ENCODE measurements around the gene SLC43A2.
A peak's percentile ranks its signal among the peaks of the same experiment; 100 is the strongest.

The SLC43A2 gene

GRCh38 chr17:1643293-1643998 lies 14.8 kb upstream of the SLC43A2 start:
- DNase-seq = peak; percentile 50

GRCh38 chr17:1641065-1641403 lies 12.4 kb upstream of the SLC43A2 start:
- DNase-seq = no peak

- no peak for DNase-seq
Observed at GRCh38 chr17:1640329-1641064, 11.9 kb upstream of the SLC43A2 start.

GRCh38 chr17:1639549-1640180 lies 11.0 kb upstream of the SLC43A2 start:
- no peak for DNase-seq

GRCh38 chr17:1638624-1639300 lies 10.1 kb upstream of the SLC43A2 start:
- no peak for DNase-seq

- no peak for DNase-seq
Observed at GRCh38 chr17:1638171-1638590, 9.5 kb upstream of the SLC43A2 start.

- DNase-seq = no peak
Observed at GRCh38 chr17:1636732-1637285, 8.2 kb upstream of the SLC43A2 start.

GRCh38 chr17:1635675-1636465 lies 7.2 kb upstream of the SLC43A2 start:
- DNase-seq = no peak

GRCh38 chr17:1634841-1635650 lies 6.4 kb upstream of the SLC43A2 start:
- DNase-seq = no peak

- no peak for DNase-seq
Observed at GRCh38 chr17:1630662-1631061, 2.0 kb upstream of the SLC43A2 start.

GRCh38 chr17:1629504-1630310 lies 1.1 kb upstream of the SLC43A2 start:
- DNase-seq = peak; percentile 67

GRCh38 chr17:1628856-1629503 lies 346 bp upstream of the SLC43A2 start:
- peak; percentile 82 for DNase-seq

GRCh38 chr17:1627182-1627981 lies 1.3 kb downstream of the SLC43A2 start:
- DNase-seq = no peak

GRCh38 chr17:1626333-1626732 lies 2.3 kb downstream of the SLC43A2 start:
- no peak for DNase-seq

GRCh38 chr17:1625581-1625980 lies 3.1 kb downstream of the SLC43A2 start:
- no peak for DNase-seq

GRCh38 chr17:1625053-1625452 lies 3.6 kb downstream of the SLC43A2 start:
- DNase-seq = no peak

- no peak for DNase-seq
Observed at GRCh38 chr17:1624650-1625049, 4.0 kb downstream of the SLC43A2 start.

GRCh38 chr17:1623057-1623630 lies 5.5 kb downstream of the SLC43A2 start:
- no peak for DNase-seq
